ENCODE results near the gene RRAD.

The RRAD gene

DNA sequence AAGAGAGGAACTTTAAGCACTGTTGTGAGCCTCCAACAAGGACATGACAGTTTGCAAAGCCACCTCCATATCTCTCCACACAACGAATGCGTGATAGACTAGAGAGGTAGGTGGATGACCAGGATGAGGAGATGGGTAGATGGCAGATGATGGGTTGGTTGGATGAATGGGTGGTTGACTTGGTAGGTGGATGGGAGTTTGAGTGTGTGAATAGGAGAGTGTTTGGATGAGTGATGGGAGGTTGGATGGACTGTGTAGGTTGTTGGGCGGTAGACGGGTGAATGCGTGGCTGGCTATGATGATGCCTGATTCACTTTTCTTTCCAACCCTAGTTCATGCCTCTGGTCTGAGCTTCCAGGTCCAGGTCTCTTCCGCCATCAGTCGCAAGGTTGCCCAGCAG lies 10.8 kb downstream of the RRAD start:
- no peak for DNase-seq

DNA sequence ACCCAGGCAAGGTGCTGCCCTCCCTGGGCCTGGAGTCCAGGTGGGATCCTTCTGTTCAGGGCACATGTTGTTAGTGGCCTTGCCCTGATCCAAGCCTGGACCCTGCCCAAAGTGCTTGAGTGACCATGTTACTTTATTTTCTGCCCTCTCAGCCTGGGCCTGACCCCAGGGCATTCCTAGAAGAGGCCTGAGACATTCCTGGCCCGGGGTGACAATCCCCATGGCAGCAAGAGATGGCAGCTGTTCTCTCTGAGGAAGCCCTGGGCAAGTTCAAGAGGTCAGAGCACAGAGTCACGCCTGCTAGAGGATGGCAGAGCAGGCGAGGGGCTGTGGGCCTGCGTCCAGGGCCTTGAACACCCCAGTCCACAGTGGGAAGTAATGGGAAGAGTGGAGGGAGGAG lies 11.6 kb downstream of the RRAD start:
- DNase-seq: no peak

DNA sequence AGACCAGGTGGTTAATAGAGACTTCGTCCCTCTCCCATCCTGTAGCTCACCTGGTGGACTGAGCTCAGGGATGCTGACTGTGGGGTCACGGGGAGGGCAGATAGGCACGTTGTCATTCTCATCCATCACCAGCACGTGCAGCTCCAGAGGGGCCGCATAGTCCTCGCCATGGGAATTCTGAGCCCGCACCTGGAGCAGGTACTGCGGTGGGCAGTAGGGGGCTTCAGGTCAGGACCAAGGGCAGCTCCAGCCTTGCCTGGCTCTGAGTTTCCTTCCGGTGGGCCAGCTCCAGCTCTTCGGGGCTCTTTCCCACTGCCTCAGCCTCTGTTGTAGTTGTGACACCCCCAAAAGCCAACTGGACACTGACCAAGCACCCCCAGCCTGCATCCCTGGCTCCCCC lies 12.3 kb downstream of the RRAD start:
- DNase-seq: no peak

DNA sequence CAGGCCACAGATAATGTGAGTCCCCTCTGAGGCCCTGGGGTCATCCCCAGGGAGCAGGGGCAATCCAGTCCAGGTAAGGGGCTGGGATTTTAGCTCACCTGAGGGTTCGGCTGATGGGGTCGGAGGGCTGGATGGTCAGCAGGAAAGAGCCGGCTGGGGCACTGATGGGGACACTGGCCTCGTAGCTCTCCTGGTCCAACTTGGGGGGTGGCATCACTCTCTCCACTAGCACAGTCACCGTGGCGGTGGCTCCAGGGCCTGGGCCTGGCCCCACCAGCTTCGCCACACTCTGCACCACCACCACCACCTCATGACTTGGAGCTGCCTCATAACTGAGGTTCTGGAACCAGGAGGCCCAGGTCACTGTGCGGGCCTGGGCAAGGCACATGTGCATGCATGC lies 13.5 kb downstream of the RRAD start:
- no peak for DNase-seq

DNA sequence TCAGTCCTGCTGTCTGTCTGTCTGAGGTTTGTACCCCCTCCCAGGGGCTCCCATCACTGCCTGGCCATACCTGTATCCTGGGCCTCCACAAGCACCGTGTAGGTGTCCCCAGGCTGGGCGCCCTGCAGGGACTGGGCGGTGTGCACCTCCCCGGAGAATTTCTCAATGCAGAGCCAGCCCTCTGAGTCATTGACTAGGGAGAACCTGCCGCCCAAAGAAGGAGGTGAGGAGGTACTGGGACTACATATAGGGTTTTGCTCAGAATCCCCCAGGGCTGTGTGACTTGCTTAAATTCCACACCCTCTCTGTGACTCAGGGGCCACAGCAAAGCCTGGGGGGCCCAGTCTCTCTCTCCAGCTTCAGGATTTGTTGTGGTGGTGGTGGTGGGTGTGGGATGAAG lies 14.2 kb downstream of the RRAD start:
- DNase-seq: no peak

DNA sequence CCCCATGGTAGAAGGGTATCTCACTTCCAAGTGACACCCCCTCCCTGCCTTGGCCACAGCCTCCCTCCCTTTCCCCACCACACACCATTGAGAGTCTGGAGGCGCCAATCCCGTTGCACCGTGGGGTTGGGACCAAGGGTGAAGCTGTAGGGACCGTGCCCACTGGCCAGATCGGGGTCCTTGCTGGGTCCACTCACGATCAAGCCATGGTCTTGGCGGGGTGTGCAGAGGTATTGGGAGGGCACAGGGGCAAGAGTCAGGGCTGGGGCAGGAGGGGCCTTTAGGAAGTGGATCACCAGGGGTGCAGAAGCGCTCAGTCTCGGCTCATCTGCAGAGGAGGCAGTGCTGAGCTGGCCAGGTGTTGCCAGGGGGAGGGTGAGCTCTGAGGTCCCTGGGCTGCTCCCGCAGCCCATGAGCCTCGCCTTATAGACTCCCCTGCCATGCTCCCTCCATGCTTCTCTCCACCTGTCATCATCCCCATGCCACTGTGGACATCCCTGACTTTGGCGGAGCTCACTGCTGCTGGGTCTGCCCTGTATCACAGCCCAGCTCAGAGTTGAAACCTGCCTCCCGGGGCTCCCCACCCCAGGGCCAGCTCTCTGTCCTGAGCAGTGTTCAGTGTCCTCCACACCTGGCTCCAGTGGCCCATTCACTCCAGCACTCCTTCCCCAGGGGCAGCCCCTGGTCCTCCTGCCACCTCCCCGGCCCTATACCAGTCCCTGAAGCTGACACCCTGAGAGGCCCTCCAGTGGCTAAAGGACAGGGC lies 15.0 kb downstream of the RRAD start:
- DNase-seq: no peak

DNA sequence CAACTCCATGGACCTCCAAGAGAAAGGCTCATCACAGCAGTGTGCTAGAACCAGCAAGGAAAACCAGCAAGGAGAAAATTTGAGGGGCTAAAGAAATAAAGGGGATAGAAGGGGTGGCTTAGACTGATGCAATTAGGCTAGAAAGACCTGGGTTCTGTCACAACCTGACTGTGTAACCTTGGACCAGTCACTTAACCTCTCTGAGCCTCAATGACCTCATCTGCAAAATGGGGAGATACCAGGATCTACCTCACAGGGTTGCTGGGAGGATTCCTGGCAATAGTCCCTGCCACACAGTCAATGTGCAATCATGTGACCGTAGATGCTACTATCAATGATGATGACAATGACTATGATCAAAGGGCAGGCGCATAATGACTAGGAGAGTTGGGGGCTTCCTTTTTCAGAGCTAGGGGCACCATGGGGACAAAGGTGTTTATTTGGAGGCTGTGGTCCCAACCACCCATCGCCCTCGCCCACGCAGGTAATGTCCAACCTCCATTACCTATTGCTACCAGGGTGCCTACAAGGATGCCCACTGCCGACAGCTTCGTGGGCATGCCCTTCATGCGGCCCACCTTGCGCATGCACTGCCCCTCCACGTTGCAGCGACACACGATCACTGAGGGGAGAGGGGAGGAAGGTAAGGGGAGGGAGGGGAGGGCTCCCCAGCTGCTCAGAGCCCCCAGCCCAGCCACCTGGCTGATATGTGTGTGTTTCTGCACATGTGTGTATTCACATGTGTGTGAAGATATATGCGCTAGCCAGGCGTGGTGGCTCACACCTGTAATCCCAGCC lies 16.4 kb downstream of the RRAD start:
- DNase-seq: no peak

DNA sequence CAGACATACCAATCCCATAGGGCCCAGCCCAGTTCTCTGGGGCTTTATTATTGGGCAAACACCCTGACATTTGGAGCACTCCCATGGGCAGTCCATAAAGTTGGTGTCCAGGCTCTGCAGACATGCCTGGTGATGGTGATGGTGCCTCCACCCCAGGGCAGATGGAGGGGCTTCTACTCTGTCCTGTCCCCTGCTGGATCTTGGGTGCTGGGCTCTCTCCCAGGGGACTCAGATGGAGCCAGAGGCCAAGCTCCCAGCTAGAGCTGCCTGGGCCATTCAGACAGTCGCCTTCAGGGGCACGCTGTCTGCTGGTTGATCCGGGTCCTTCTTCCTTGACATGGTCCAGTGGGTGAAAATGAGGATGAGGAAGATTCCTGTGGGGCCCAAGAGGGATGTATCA lies 17.2 kb downstream of the RRAD start:
- DNase-seq: no peak

DNA sequence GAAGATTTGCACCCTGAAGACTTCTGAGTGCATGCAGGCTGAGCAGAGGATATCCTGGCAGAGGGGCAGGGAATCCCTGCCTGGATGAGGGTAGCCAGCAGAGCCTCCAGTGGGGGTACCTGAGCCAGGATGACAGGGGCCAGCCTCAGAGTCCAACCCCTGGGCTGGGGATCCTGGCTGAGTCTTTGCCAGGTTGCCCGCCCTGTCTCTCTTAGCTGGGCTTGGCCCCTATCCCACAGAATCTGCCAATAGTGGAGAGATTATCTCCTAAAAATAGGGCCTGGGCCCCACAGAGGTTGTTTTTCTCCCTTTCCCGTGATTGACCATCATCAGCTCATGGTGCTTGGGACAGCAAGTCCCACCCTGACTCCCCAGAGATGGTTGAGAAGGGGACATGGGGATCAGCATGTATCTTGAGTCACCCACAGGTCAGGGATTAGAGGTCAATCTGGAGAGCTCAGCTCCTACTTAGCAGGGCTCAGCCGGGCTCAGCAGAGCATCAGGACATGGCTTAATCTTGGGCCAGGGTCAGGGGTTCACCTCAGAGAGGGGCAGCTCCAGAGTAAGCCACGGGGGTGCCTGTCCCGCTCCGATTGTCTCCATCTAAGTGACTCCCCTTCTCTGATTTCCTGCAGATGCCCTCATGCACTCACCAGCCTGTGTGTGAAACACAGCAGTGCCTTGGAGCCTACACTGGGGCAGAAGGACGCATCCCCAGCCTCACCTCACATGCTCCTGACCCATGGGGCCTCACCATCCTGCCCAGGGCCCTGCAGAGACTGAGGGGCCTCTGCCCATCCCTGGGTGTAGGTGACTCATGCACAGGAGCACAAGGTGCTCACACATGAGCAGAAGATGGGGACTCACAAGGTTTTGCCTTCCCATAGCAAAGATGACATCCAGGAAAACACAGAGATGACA lies 18.2 kb downstream of the RRAD start:
- no peak for DNase-seq

DNA sequence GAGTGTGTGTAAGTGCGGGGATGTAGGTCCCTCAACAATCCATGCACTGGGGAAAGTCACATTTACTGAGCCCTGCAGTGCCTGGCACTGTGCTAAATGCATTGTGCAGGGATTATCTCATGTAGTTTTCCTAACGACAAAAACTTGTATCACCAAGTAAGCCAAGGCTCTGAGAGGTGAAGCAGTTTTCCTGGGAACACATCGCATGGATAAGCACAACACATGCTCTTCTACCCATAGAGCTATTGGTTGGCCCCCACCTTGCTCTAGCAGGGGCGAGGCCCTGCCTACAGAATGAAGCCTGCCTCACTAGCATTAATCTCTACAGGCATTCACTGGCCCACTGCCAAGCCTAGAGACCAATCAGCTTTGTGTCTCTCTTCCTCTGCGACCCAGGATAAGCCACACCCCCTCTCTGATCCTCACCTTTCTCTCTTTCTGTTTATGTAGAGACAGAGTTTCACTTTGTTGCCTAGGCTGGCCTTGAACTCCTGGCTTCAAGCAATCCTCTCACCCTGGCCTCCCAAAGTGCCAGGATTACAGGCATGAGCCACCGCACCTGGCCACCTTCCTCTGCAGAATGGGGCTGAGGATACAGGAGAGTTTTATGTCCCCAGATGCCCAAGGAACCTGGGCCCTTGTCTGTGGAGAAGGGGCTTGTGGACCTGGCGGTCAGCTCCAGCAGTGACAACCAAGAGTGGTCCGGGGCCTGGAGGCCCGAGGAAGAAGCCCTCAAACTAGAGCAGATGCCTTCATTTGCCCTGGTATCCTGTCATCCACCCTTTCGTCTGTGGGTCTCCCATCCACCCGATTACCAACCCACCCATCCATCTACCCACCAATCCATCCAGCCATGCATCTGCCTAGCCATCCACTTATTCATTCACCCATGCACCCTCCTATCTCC lies 19.4 kb downstream of the RRAD start:
- no peak for DNase-seq

DNA sequence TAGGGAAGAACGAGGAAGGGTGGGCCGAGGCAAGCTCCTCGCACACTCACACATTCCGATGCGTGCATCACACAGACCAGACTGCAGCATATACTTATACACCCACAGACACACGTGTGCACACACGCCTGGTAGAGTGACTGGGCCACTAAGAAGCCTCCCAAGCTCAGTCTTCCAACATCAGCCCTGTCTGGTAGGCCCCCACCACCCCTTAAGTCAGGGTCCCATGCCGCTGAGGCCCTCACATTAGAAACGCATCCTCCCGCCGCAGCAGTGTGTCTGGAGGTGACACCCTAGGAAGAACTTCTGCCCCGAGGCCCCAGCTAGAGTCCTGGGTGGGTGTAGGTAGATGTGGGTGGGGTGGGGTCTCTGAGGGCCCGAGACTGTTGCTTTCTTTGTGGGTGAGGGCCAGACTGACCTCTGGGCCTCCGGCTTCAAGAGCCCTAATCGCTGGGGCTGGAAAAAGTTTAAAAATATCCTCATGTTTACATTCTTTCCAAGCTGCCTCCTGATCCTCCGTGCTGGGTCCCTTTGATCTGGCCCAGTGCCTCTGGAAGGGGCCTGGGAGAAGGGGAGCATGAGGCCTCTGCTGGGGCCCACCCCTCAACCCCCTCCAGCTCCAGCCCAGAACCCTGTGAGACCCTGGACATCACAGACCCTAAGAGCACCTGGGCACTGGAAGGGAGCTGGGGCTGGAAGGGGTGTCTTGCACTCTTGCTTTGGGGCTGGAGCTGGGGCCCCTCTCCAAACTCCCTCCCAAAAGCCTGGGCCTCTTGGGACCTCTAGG lies 20.3 kb downstream of the RRAD start:
- DNase-seq: no peak

DNA sequence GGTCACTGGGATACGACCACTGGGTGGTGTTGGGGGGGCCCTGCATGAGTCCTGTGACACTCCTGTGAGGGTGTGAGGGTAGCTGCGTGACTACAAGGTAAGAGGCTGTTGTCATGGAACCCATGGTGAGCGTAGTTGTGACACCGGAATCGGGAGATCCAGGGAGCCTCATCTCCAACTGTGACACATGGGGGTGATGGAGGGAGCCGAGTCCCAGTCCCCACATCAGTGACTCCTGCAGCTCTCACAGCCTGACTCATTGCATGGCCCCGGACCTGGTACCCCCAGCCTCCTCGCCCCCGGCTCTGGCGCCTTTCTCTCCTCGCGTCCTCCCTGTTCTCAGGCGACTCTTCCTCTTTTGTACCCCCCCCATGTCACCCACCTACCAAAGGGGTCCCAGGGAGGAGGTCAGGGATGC lies 20.9 kb downstream of the RRAD start:
- no peak for DNase-seq

DNA sequence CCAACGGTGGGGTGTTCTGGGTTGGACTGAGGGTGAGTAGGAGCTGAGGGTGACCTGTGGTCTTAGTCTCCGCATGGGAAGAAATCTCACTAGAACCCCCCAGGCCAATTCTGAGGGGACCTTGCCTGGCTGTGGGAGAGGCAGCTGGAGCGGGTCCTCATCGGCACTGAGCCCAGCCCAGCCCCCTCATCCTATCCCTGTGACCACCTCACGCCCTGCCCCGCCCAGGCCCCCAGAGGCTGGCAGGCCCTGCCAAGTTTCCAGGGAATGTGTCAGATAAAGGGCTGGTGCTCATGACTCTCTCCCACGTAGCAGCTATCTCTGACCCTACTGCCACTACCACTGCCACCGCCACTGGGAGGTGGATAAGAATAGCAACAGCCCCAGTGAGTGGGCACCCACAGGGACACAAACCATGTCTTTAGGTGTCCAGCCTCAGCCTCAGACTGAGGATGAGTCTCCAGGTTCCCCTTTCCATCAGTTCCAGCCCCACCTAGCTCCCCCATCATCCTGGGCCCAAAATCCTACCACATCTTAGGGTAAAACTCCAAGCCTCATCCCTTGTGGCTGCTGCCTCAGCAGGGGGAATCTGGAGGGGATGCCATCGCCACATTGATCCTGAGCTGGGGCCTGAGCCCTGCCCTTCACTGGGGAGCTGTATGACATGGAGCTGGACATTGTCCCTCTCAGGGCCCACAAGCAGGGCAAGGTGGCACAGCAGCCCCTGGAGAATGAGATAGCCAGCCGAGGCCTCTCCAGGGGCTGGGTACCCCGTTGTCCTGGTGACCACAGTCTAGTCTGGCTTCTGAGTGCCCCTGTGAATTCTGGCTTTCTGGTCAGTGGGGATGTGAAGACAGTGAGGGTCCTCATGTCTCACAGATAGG lies 21.5 kb downstream of the RRAD start:
- no peak for DNase-seq

DNA sequence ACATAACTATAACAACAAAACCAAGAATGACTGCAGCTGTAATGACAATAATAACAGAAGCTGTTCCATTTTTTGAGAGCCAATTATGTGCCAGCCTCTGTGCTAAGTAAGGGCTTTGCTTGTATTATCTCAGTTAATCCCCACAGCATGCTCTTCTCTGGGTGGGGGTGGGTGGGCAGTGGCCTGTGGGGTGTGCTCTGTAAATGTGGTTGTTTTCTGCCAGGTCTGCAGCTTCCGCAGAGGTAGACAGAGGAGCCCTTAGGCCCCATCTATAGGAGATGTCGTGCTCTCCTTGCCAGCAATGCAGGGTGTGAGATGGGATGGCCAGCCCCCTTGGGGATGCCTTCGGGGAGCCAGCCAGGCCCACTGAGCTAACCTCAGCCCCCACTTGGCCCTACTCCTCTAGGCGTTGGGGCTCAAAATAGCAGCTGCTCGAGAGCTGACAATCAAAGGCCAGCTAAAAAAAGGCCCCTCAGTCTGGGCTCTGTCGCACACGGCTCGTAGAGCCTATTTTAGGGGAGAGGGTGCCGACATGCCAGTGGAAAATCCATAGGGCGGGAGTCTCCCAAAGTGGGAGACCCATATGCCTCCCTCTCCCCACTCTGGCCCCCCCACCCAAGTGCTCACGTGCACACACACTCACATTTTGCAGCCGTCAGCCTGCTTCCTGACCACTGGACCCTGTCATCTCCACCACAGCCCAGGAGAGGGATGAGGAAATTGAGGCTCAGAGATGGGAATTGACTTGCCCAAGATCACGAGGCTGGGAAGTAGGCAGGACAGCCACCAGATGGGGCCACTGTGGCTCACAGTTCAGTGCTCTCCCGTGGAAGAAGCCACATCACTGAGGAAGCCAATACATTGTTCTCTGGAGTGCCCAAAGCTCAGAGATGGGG lies 22.4 kb downstream of the RRAD start:
- no peak for DNase-seq

DNA sequence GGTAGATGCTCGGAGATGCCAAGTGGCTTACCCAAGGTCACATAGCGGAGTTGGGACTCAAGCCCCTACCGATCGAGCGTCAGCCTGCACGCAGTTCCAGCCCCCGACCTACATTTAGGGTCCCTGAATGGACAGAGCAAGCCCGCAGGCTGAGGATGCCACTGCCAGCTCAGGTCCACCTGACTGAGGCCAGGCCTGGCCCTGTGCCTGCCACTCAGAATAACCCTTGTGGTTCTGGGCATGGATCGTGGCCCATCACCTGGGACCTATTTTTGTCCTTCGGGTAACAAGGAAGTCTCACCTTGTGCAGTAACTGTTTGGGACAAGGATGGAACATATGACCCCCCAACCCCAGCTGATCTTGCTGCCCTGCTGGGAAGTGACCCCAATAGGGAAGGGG lies 23.7 kb downstream of the RRAD start:
- DNase-seq: no peak

DNA sequence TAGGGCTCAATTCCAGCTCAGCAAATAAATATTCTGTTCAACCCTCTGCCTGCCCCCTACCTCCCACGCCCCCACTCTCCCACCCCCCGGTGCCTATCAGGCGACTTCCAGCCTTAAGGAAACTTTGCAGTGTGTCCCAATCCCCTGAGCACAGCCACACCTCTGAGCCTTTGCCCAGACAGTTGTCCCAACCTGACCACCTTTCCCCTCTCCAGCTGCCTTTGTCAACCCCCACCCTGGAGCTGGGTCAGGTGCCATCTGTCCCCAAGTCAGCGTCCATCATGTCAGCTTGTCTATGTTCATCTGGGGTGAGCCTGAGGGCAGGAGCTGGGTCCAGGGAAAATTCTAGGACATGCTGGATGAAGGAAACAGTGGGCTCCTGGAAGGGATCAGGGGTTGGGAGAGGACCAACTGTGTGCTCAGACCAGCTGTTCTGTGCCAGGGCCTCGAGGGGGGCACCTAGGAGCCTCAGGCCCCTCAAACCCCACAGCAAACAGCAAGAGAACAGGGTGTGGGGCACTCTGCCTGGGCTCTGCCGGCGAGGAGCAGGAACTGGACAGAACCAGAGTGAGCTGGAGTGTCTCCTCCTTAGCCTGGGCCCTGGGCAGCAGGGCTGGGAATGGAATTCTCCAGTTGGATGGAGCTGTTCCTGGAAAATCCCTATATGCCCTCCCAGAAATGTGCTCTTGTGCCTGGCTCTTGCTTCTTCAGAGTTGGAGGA lies 24.5 kb downstream of the RRAD start:
- no peak for DNase-seq

DNA sequence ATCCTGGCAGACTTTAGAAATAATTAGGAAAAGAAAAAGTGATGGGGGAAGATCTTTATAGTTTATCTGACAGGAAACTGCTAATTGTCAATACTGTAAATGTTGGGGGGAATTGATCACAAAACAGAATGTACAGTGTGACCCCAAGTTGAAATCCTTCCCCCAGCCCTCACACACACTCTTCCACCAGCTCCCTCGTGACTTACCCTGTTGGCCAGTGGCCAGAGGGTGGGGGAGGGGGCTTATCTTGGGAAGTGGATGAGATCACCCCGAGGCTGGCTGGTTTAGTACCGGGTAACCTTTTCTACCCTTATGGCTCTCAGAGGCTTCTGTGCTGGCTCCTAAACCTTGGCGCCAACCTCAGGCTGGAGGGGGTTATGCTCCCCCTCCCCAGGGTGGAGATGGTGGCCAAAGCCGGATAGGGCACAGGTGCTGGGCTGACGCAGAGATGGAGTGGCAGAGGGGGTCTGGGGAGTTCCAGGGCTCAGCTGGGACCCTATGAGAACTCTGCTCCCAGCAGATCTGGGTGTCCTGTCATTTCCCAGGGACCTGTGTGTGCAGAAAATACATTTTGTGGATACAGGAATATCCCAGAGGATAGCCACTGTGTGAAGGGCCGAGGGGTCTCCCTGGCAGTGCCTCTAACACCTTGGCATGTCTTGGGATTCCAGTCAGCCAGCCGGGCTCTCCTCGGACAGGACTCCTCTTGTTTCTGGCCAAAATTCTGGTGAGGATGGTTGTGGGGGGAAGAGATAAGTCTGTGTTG lies 25.2 kb downstream of the RRAD start:
- DNase-seq: no peak
